Pulmonary artery endothelial cell (primary cell): ENCODE data around the gene TGFBRAP1. TPM values are rescaled to one million over a fixed set of nuclear protein-coding genes. Genes with fewer than 3 reads are reported as not detected.
"Not testable (repeated sequence)": the region's sequence is repeated elsewhere in the genome, so short reads cannot be mapped to it uniquely, and the experiment has no call there.

Source experiments
- DNase-seq: peaks from one replicate; pipeline ENCODE4 v3.0.0-alpha.2; 2011; ENCODE audit warnings: low read depth, low spot score
- total RNA-seq: library from RNA; depleted of rRNA; stranded (reverse); fragments of >200 nt; gene quantifications from 2 replicates; pipeline ENCODE4 v1.2.3, GENCODE V29; 2014

The TGFBRAP1 gene
- total RNA-seq, 1 donor from 2014 or later: 46.0 TPM

GRCh38 chr2:105357122-105357521 lies 27.6 kb upstream of the TGFBRAP1 start:
- no peak for DNase-seq

- no peak for DNase-seq
These were observed 15.3 kb upstream of the TGFBRAP1 start for GRCh38 chr2:105344704-105345345.

GRCh38 chr2:105339414-105339813 lies 9.9 kb upstream of the TGFBRAP1 start:
- DNase-seq: no peak

GRCh38 chr2:105338020-105338385 lies 8.5 kb upstream of the TGFBRAP1 start:
- no peak for DNase-seq

GRCh38 chr2:105337122-105338019 lies 7.8 kb upstream of the TGFBRAP1 start, which contains the start of gene C2orf49:
Gene C2orf49, plus strand, starts transcription at chr2:105337540. Its CDS starts 48 bp downstream, at chr2:105337588.
- peak; percentile 47 for DNase-seq

GRCh38 chr2:105336786-105337121 lies 7.2 kb upstream of the TGFBRAP1 start:
- no peak for DNase-seq

- no peak for DNase-seq
These were observed 5.9 kb upstream of the TGFBRAP1 start for GRCh38 chr2:105335469-105335868.

- no peak for DNase-seq
These were observed 4.7 kb upstream of the TGFBRAP1 start for GRCh38 chr2:105334211-105334610.

- DNase-seq: no peak
These were observed 1.3 kb upstream of the TGFBRAP1 start for GRCh38 chr2:105330681-105331375.

GRCh38 chr2:105329197-105329554 lies 359 bp downstream of the TGFBRAP1 start:
- DNase-seq: no peak

- DNase-seq: peak; percentile 85
These were observed 996 bp downstream of the TGFBRAP1 start for GRCh38 chr2:105328281-105329196.

- no peak for DNase-seq
These were observed 1.8 kb downstream of the TGFBRAP1 start for GRCh38 chr2:105327690-105328089.

GRCh38 chr2:105327271-105327670 lies 2.3 kb downstream of the TGFBRAP1 start:
- not testable (repeated sequence) for DNase-seq

- DNase-seq: peak; percentile 93
These were observed 4.1 kb downstream of the TGFBRAP1 start for GRCh38 chr2:105325389-105325963.

GRCh38 chr2:105324732-105325131 lies 4.8 kb downstream of the TGFBRAP1 start:
- DNase-seq: no peak

GRCh38 chr2:105324101-105324500 lies 5.4 kb downstream of the TGFBRAP1 start:
- DNase-seq: no peak

GRCh38 chr2:105323111-105323510 lies 6.4 kb downstream of the TGFBRAP1 start:
- DNase-seq: no peak

GRCh38 chr2:105321875-105322646 lies 7.5 kb downstream of the TGFBRAP1 start:
- no peak for DNase-seq

- DNase-seq: no peak
These were observed 8.8 kb downstream of the TGFBRAP1 start for GRCh38 chr2:105320651-105321215.

GRCh38 chr2:105317937-105318336 lies 11.6 kb downstream of the TGFBRAP1 start:
- peak; percentile 10 for DNase-seq
